Mesenchymal stem cell (in vitro differentiated cells and primary cell): ENCODE data around the gene TNFSF13.

Source experiments
- DNase-seq: peaks from one replicate; pipeline ENCODE4 v3.0.0-alpha.2; 2013
- H2AFZ ChIP-seq: one replicate; pipeline ENCODE4 v1.6.1; 2013; ENCODE audit warnings: low read depth, mild to moderate bottlenecking, control low read depth, inconsistent platforms, low read length, moderate library complexity
- H2AK5ac ChIP-seq: 2 replicates; pipeline ENCODE4 v1.6.1; 2013; ENCODE audit warnings: low read length, moderate library complexity, mild to moderate bottlenecking, inconsistent platforms; ENCODE audit not compliant: severe bottlenecking
- H2BK120ac ChIP-seq: one replicate; pipeline ENCODE4 v1.6.1; 2013; ENCODE audit warnings: low read depth, mild to moderate bottlenecking, inconsistent platforms, low read length, moderate library complexity
- H2BK12ac ChIP-seq, 2 experiments: one replicate each; pipeline ENCODE4 v1.6.1; 2013; ENCODE audit warnings: inconsistent platforms in 2 of 2, low read length in 2 of 2, mild to moderate bottlenecking in 2 of 2, moderate library complexity in 2 of 2, control low read depth in 1 of 2
- H2BK15ac ChIP-seq: one replicate; pipeline ENCODE4 v1.6.1; 2013; ENCODE audit warnings: mild to moderate bottlenecking, low read depth, inconsistent platforms; ENCODE audit not compliant: poor library complexity, severe bottlenecking
- H2BK5ac ChIP-seq: 2 replicates; pipeline ENCODE4 v1.6.1; 2013; ENCODE audit warnings: low read depth, mild to moderate bottlenecking, low read length, control low read depth, inconsistent platforms; ENCODE audit not compliant: poor library complexity, severe bottlenecking
- H3K14ac ChIP-seq, 2 experiments: one replicate each; pipeline ENCODE4 v1.6.1; 2013; ENCODE audit warnings: inconsistent platforms in 2 of 2, low read length in 2 of 2, control low read depth in 1 of 2, mild to moderate bottlenecking in 1 of 2, moderate library complexity in 1 of 2
- H3K18ac ChIP-seq, 2 experiments: one replicate each; pipeline ENCODE4 v1.6.1; 2013; ENCODE audit warnings: inconsistent platforms in 2 of 2, low read length in 2 of 2, control low read depth in 1 of 2, low read depth in 1 of 2, mild to moderate bottlenecking in 1 of 2
- H3K23ac ChIP-seq, 2 experiments: one replicate each; pipeline ENCODE4 v1.6.1; 2013; ENCODE audit warnings: inconsistent platforms in 2 of 2, low read length in 2 of 2, mild to moderate bottlenecking in 2 of 2, moderate library complexity in 2 of 2, control low read depth in 1 of 2
- H3K27ac ChIP-seq: 2 replicates; pipeline ENCODE4 v1.5.1; 2013; ENCODE audit warnings: mild to moderate bottlenecking, moderate library complexity, low read length, control low read depth, inconsistent platforms; ENCODE audit not compliant: poor library complexity, severe bottlenecking
- H3K27me3 ChIP-seq, 2 experiments: 2 replicates each; pipeline versions ENCODE4 v1.6.1 to v1.7.0; 2013; ENCODE audit warnings: low read length in 2 of 2, mild to moderate bottlenecking in 2 of 2, moderate library complexity in 2 of 2, control low read depth in 1 of 2, inconsistent platforms in 1 of 2; ENCODE audit not compliant: control insufficient read depth in 1 of 2, insufficient read depth in 1 of 2
- H3K36me3 ChIP-seq, 2 experiments: 2 replicates each; pipeline versions ENCODE4 v1.6.1 to v1.7.0; 2013; ENCODE audit warnings: low read length in 2 of 2, control low read depth in 1 of 2, inconsistent platforms in 1 of 2, low read depth in 1 of 2, mild to moderate bottlenecking in 1 of 2; ENCODE audit not compliant: insufficient read depth in 2 of 2, control insufficient read depth in 1 of 2
- H3K4ac ChIP-seq, 2 experiments: one replicate each; pipeline ENCODE4 v1.6.1; 2013; ENCODE audit warnings: inconsistent platforms in 2 of 2, low read length in 2 of 2, mild to moderate bottlenecking in 2 of 2, moderate library complexity in 2 of 2, control low read depth in 1 of 2, low read depth in 1 of 2
- H3K4me1 ChIP-seq: 2 replicates; pipeline ENCODE4 v1.6.1; 2013; ENCODE audit warnings: low read depth, low read length, control low read depth; ENCODE audit not compliant: control insufficient read depth, insufficient read depth
- H3K4me2 ChIP-seq: 2 replicates; pipeline ENCODE4 v1.6.1; 2013; ENCODE audit warnings: low read length, mild to moderate bottlenecking, inconsistent platforms; ENCODE audit not compliant: poor library complexity, severe bottlenecking
- H3K4me3 ChIP-seq, 2 experiments: 2 replicates each; pipeline versions ENCODE4 v1.5.1 to v1.7.0; 2013; ENCODE audit warnings: low read length in 2 of 2, mild to moderate bottlenecking in 2 of 2, control low read depth in 1 of 2, low read depth in 1 of 2; ENCODE audit not compliant: insufficient read depth in 1 of 2
- H3K79me1 ChIP-seq: replicated peaks from 2 replicates; pipeline ENCODE4 v1.6.1; 2013; ENCODE audit warnings: mild to moderate bottlenecking, control low read depth, low read length, inconsistent platforms; ENCODE audit not compliant: poor library complexity, severe bottlenecking
- H3K9ac ChIP-seq: 2 replicates; pipeline ENCODE4 v1.7.0; 2013; ENCODE audit warnings: mild to moderate bottlenecking, low read length, moderate library complexity
- H3K9me3 ChIP-seq: 2 replicates; pipeline ENCODE4 v1.7.0; 2013; ENCODE audit warnings: mild to moderate bottlenecking, low read length; ENCODE audit not compliant: control insufficient read depth
- H4K8ac ChIP-seq: one replicate; pipeline ENCODE4 v1.6.1; 2013; ENCODE audit warnings: inconsistent platforms, mild to moderate bottlenecking, low read length, moderate library complexity
- H4K91ac ChIP-seq: one replicate; pipeline ENCODE4 v1.6.1; 2013; ENCODE audit warnings: mild to moderate bottlenecking, low read length, inconsistent platforms
- WGBS: methylation state at CpG from one replicate; pipeline ENCODE4 v1.1.7; 2013; ENCODE audit warnings: mixed read lengths; 5-methylcytosine and 5-hydroxymethylcytosine counted together

Gene TNFSF13

DNA sequence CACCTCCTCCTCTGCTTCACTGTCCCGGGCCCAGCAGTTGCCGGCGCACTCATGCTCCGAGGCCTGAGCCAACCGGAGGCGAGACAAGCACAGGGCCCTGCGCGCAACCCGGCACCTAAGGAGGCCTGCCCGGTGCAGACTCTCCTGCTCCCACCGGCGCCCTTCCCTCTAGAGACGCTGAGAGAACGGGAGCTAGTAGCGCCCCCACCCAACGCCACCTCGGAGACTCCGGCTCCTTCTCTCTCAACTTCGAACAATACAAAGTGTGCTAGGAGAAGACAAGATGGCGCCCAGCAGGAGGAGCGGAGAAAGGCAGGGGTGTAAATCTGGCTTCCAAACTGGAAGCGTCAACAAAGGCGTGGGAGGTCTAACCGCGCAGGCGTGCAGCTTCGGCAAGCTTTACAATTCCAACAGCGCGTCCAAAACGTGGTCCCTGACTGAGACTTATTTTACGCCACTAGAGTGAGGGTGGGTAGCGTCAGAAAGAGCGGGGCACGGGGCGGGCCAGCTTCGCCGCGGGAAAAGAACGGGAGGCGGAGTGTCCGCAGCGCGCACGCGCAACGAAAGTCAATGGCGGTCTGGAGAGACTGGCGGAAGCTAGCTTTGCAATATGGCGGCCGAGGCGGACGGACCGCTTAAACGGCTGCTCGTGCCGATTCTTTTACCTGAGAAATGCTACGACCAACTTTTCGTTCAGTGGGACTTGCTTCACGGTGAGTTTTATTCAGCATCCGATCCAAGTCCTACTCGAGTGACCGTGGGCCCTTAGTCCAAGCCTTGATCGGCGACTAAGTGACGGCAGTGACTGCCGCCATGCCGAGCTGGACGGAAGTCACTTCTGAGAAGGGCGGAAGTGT is 24.9 kb downstream of the TNFSF13 start, which contains the start of gene MPDU1:
Gene MPDU1, plus strand, starts transcription at position 600 of the 857 bp plus-strand sequence. Its CDS starts 11 bp downstream, at position 611.
- peaks cover 19% of the 10 kb centered on the region for H3K79me1 ChIP-seq
- H2AK5ac ChIP-seq = peak within 1 kb of the TSS; percentile 57
- DNase-seq = peak; percentile 96
- peak within 1 kb of the TSS; percentile 96 for H4K91ac ChIP-seq
- H2BK15ac ChIP-seq = peak within 1 kb of the TSS; percentile 93
- H3K18ac ChIP-seq = peak within 1 kb of the TSS; percentile 97
- peaks cover 39% of the 10 kb centered on the region for H3K4me1 ChIP-seq
- peak within 1 kb of the TSS; percentile 39 for H2BK5ac ChIP-seq
- 20% methylated on average over 66 of the region's 69 CpGs for WGBS
- peak within 1 kb of the TSS; percentile 86 for H3K27ac ChIP-seq
- no peaks in the 10 kb centered on the region for H3K27me3 ChIP-seq
- peak within 1 kb of the TSS; percentile 43 to 89 for H3K4me3 ChIP-seq
- no peaks in the 10 kb centered on the region for H3K9me3 ChIP-seq
- peak within 1 kb of the TSS in 1 of 2 experiments; percentile 1 for H3K14ac ChIP-seq
- peak within 1 kb of the TSS; percentile 95 for H3K9ac ChIP-seq
- H3K36me3 ChIP-seq = peaks cover 31 to 70% of the 10 kb centered on the region in 2 experiments
- H3K23ac ChIP-seq = peak within 1 kb of the TSS in 1 of 2 experiments; percentile 66
- peak within 1 kb of the TSS; percentile 94 for H2BK120ac ChIP-seq
- H2AFZ ChIP-seq = no peak within 1 kb of the TSS
- peak within 1 kb of the TSS; percentile 96 to 97 for H3K4ac ChIP-seq
- H4K8ac ChIP-seq = peak within 1 kb of the TSS; percentile 98
- H3K4me2 ChIP-seq = peak within 1 kb of the TSS; percentile 13
- peak within 1 kb of the TSS; percentile 28 to 74 for H2BK12ac ChIP-seq

DNA sequence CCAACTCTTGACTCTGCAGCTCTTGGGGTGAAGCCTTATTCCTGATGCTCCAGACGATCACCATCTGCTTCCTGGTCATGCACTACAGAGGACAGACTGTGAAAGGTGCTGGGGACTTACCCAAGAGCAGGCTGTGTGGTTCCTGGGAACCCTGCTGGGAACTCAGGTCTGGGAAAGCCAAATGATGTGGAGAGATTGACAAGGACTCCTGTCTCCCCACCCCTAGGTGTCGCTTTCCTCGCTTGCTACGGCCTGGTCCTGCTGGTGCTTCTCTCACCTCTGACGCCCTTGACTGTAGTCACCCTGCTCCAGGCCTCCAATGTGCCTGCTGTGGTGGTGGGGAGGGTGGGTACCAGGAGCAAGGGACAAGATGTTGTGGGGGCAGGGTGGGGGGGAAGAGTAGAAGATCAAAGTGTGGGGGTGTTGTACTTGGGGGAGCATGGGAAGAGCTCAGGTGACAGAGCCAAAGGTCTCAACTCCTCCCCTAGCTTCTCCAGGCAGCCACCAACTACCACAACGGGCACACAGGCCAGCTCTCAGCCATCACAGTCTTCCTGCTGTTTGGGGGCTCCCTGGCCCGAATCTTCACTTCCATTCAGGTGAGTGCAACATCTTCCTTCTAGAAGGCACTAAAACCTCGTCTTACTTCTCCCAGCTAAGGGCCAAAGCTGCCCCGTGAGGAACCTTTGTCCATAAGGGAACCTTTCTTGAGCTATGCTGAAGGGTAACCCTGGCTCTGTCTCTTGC is 28.3 kb downstream of the TNFSF13 start:
- H2AK5ac ChIP-seq = peak overlapping the region; percentile 14
- no peak overlapping the region for H3K23ac ChIP-seq
- H3K36me3 ChIP-seq = peaks cover 39 to 75% of the 10 kb centered on the region in 2 experiments
- H3K4ac ChIP-seq = no peak overlapping the region
- peaks cover 35% of the 10 kb centered on the region for H3K79me1 ChIP-seq
- no peak for DNase-seq
- peak overlapping the region; percentile 27 for H4K8ac ChIP-seq
- H3K9me3 ChIP-seq = no peaks in the 10 kb centered on the region
- no peak overlapping the region for H2BK120ac ChIP-seq
- H3K4me3 ChIP-seq = peak overlapping the region in 1 of 2 experiments; percentile 52
- H3K9ac ChIP-seq = peak overlapping the region; percentile 66
- H3K27ac ChIP-seq = peak overlapping the region; percentile 82
- WGBS = 74% methylated on average over 9 of the region's 9 CpGs
- no peak overlapping the region for H2BK5ac ChIP-seq
- H3K14ac ChIP-seq = no peak overlapping the region
- no peaks in the 10 kb centered on the region for H3K27me3 ChIP-seq
- peak overlapping the region; percentile 18 for H4K91ac ChIP-seq
- peaks cover 56% of the 10 kb centered on the region for H3K4me1 ChIP-seq
- peak overlapping the region; percentile 9 for H3K4me2 ChIP-seq
- H2BK12ac ChIP-seq = peak overlapping the region; percentile 17 to 28
- H2AFZ ChIP-seq = no peak overlapping the region
- H3K18ac ChIP-seq = peak overlapping the region in 1 of 2 experiments; percentile 43
- no peak overlapping the region for H2BK15ac ChIP-seq

DNA sequence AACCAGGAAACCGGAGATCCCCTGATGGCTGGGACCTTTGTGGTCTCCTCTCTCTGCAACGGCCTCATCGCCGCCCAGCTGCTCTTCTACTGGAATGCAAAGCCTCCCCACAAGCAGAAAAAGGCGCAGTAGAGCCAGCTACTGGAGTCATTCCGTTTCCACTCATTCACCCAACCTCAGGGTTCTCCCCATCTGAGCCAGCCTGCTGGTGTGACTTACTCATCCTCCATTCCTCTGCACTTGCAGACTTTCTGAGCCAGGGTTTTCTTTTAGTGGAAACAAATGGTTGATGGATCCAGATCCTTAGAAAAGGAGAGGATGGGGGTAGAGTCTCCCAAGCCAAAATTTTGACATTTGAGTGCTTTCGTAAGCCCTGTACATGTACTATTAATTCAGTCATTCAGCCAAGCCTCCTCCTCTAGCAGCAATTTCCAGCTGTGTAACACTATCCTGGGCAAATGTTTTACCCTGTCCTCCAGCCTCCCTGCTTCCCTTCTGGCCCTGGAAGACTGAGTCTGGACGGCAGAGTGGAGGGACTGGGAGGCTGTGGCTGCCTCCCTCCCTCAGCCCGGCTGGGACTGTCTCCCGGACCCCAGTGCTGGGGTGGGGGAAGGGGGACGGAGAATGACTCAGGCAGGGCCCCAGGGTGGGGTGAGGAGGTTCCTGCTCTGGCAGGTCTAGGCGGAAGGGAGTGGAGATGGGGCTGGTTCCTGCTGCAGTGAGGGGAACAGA is 29.0 kb downstream of the TNFSF13 start:
- Histone ChIP-seq H3K18ac (peak overlapping the region; percentile 19 to 44), H3K14ac (no peak overlapping the region), H2AFZ (no peak overlapping the region), H2BK120ac (peak overlapping the region; percentile 77), H3K4me3 (peak overlapping the region in 1 of 2 experiments; percentile 68), H4K91ac (peak overlapping the region; percentile 64), H2BK15ac (no peak overlapping the region), H2AK5ac (no peak overlapping the region), H2BK12ac (peak overlapping the region in 1 of 2 experiments; percentile 17), H3K23ac (no peak overlapping the region), H3K4ac (peak overlapping the region in 1 of 2 experiments; percentile 6), H3K36me3 (peaks cover 39 to 74% of the 10 kb centered on the region in 2 experiments), H3K4me2 (peak overlapping the region; percentile 32), H3K27me3 (no peaks in the 10 kb centered on the region), H2BK5ac (peak overlapping the region; percentile 49), H3K9ac (peak overlapping the region; percentile 79), H3K27ac (peak overlapping the region; percentile 82), H4K8ac (peak overlapping the region; percentile 46), H3K79me1 (peaks cover 35% of the 10 kb centered on the region), H3K9me3 (no peaks in the 10 kb centered on the region), H3K4me1 (peaks cover 54% of the 10 kb centered on the region)
- DNase-seq = peak; percentile 95
- WGBS = 31% methylated on average over 10 of the region's 12 CpGs
